ENCODE results near the gene GRIN2A. TPM values are rescaled to one million over a fixed set of nuclear protein-coding genes. Genes with fewer than 3 reads are reported as not detected.

The GRIN2A gene
- total RNA-seq, 1 donor from 2014 or later = not detected

DNA sequence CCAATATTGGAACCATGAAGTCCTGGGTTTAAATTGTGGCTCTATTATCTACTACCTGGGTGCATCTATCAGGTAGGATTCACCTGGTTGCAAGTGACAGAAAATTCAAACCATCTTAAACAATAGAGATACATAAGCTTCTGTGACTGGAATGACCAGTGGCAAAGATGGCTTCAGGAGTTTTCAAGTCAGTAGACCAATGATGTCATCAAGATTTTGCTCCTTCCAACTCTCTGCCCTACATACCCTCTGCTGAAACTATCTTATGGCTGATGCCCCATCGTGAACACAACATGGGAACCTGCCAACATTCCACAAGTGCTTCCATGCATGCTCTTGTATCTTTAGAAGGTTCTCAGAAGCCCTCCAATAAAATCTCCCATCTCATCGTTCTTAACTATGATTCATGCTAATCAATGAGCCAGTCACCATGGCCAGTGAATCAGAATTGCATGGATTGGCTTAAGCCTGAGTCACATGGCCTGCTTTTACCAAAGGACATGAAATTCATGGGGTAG, 180.9 kb downstream of the GRIN2A start:
- TF ChIP-seq, protein P1, sequence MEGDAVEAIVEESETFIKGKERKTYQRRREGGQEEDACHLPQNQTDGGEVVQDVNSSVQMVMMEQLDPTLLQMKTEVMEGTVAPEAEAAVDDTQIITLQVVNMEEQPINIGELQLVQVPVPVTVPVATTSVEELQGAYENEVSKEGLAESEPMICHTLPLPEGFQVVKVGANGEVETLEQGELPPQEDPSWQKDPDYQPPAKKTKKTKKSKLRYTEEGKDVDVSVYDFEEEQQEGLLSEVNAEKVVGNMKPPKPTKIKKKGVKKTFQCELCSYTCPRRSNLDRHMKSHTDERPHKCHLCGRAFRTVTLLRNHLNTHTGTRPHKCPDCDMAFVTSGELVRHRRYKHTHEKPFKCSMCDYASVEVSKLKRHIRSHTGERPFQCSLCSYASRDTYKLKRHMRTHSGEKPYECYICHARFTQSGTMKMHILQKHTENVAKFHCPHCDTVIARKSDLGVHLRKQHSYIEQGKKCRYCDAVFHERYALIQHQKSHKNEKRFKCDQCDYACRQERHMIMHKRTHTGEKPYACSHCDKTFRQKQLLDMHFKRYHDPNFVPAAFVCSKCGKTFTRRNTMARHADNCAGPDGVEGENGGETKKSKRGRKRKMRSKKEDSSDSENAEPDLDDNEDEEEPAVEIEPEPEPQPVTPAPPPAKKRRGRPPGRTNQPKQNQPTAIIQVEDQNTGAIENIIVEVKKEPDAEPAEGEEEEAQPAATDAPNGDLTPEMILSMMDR (conservative IDR thresholded peaks at IDR 0.05; ENCODE audit: low read depth, low read length) = no peak
- no peak overlapping the region for H3K4me3 ChIP-seq (ENCODE audit: low read depth, low read length)
- no peak for DNase-seq (ENCODE audit: low read depth)

DNA sequence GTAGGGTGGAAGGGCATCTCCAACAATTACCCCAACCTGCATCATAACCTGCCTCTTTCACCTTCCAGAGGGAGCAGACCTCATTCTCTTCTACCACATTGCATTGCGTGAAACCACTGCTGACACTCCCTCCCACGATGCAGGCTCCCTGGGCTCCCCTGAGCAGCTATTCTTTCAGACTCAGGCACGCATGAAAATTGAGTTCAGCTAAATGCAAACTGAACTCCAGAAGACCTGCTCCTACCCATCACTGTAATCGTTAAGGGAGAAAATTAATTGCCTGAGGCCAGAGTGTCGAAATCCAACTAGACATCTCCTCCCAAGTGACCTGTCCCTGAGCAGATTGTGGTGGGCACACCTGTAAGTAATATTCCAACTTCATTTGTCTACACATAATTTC, 186.0 kb downstream of the GRIN2A start:
- TF ChIP-seq, protein P1 (conservative IDR thresholded peaks at IDR 0.05; ENCODE audit: low read depth, low read length) = no peak
- no peak for DNase-seq (ENCODE audit: low read depth)
- no peak overlapping the region for H3K4me3 ChIP-seq (ENCODE audit: low read depth, low read length)

DNA sequence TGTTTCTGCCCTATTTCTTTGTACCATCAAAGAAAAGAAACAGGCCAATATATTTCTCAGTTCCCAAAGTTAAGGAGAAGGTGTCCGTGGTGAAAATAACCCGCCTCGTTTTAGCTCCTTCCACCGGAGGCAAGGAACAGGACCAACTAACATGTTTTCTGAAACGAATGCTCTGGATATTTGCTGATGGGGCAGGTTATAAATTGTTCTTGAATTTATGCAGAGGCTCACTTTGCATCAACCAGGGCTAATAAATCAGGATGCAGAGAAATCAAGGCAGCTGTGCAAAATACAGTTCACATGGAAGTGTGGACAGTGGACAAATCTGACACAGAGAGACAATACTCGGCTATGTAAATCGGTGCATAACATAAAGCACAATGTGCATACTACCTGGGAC, 189.8 kb downstream of the GRIN2A start:
- DNase-seq (ENCODE audit: low read depth) = no peak
- TF ChIP-seq, protein P1 (conservative IDR thresholded peaks at IDR 0.05; ENCODE audit: low read depth, low read length) = no peak
- H3K4me3 ChIP-seq (ENCODE audit: low read depth, low read length) = no peak overlapping the region

DNA sequence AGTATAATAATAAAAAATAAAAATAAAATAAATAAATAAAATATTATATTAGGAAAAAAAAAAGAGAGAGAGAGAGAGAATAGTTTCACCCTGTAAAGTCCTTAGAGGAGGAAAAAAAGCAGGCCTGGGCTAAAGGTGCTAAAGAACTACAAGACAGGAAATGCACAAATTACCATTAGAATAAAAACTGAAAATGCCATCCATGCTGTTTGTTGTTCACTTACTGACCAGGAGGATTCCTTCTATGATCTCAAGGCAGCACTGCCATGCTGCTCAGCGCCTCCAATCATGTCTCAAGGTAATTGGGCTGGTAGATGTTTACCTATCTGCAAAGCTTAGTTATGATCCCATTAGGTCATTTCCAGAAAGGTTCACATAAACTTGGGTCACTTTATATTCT, 201.2 kb downstream of the GRIN2A start:
- TF ChIP-seq, protein P1 (conservative IDR thresholded peaks at IDR 0.05; ENCODE audit: low read depth, low read length) = no peak
- H3K4me3 ChIP-seq (ENCODE audit: low read depth, low read length) = no peak overlapping the region
- DNase-seq (ENCODE audit: low read depth) = no peak

DNA sequence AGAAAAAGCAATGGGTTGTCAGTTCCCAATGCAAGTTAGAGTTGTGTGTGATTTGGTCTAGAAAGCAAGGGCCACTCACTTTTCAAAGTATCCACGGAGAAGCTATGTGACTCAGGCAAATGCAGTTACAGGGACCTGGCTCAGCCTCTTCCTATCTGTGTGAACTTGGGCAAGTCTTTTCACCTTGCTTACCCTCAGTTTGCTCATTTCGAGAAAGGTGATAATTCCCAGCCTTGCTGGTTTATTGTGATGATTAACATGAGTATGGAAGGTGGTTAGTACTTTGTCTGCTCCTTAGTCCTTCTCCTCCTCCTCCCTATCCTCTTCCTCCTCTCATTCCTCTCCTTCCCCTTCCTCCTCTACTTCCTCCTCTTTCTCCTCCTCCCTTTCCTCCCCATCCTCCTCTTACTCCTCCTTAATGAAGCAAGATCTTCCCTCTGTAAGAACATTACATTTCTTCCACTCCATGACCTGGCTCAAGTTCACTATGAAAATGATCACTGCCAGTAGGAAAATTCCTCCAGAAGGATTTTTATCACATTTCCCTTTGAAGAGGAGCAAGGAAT, 204.0 kb downstream of the GRIN2A start:
- no peak for DNase-seq (ENCODE audit: low read depth)
- H3K4me3 ChIP-seq (ENCODE audit: low read depth, low read length) = no peak overlapping the region
- TF ChIP-seq, protein P1 (conservative IDR thresholded peaks at IDR 0.05; ENCODE audit: low read depth, low read length) = no peak

DNA sequence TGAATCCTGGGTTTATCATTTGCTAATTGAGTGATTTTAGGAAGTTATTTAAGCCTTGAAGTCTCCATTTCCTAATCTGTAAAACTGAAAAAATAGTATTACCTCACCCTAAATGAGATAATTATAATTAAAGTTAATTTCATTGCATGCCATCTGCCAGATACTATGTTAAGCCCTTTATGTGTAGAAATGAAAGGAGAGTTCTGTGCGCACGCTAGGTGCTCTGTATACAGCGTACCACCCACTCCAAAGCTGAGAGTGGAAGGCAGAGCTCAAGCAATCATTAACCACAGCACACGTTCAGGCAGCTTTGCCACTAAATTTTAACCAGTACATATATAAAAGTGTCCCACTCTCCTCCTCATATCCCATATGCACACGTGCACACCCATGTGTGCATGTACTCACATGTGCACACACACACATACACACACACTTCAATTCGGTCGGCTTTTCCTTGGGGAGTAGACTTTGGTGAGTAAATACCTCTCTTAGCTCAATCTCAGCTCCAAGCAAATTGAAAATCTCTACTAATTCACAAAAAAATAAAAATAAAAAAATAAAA, 204.8 kb downstream of the GRIN2A start:
- no peak overlapping the region for H3K4me3 ChIP-seq (ENCODE audit: low read depth, low read length)
- no peak for DNase-seq (ENCODE audit: low read depth)
- TF ChIP-seq, protein P1 (conservative IDR thresholded peaks at IDR 0.05; ENCODE audit: low read depth, low read length) = no peak

DNA sequence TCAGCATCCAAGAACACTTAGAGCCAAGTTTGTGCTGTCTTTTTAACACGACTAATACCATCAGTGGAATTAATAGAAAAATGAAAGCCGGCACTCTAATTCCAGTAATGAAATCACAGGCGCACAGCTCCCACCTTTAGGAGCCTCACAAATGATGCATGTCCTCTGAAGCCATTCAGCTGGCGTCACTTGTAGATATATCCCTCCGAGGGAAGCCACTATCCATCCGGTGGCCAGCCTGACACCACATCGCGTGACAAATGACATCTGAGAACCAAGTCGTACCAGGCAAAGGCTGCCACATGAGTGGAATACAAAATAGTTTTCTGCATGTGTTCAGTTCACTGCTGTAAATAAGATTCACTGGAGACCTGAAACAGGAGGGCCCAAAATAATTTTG, 205.6 kb downstream of the GRIN2A start:
- TF ChIP-seq, protein P1 (conservative IDR thresholded peaks at IDR 0.05; ENCODE audit: low read depth, low read length) = no peak
- H3K4me3 ChIP-seq (ENCODE audit: low read depth, low read length) = no peak overlapping the region
- DNase-seq (ENCODE audit: low read depth) = no peak
